Loucy (cell line): ENCODE results near the gene ZFP1.

Source experiments
- H2AFZ ChIP-seq: fragments of 200-600 bp; sonication (generic); 2 replicates; pipeline ENCODE4 v1.6.0; 2016; ENCODE audit warnings: antibody characterized with exemption, mild to moderate bottlenecking, low read length, moderate library complexity
- H3F3A ChIP-seq: fragments of 200-600 bp; 2 replicates; pipeline ENCODE4 v1.6.0; 2016; ENCODE audit warnings: antibody characterized with exemption, low read depth, mild to moderate bottlenecking
- H3K27me3 ChIP-seq: fragments of 200-600 bp; sonication (generic); 2 replicates; pipeline ENCODE4 v1.6.1; 2014; ENCODE audit warnings: low read length, mild to moderate bottlenecking; ENCODE audit not compliant: insufficient read depth, poor library complexity, severe bottlenecking
- H3K36me3 ChIP-seq: fragments of 200-600 bp; sonication (generic); 2 replicates; pipeline ENCODE4 v1.6.1; 2016; ENCODE audit warnings: low read length; ENCODE audit not compliant: insufficient read depth
- H3K4me1 ChIP-seq: fragments of 200-600 bp; sonication (generic); 2 replicates; pipeline ENCODE4 v1.5.1; 2014; ENCODE audit warnings: low read length, mild to moderate bottlenecking; ENCODE audit not compliant: insufficient read depth, poor library complexity, severe bottlenecking
- H3K4me2 ChIP-seq: fragments of 200-600 bp; sonication (generic); 2 replicates; pipeline ENCODE4 v1.6.0; 2014; ENCODE audit warnings: antibody characterized with exemption, low read length, low read depth, mild to moderate bottlenecking; ENCODE audit not compliant: poor library complexity, severe bottlenecking
- H3K4me3 ChIP-seq: fragments of 200-600 bp; sonication (generic); 2 replicates; pipeline ENCODE4 v1.5.1; 2014; ENCODE audit warnings: low read length, mild to moderate bottlenecking, mixed read lengths; ENCODE audit not compliant: poor library complexity, severe bottlenecking
- H3K79me2 ChIP-seq: fragments of 200-600 bp; sonication (generic); 2 replicates; pipeline ENCODE4 v1.6.1; 2014; ENCODE audit warnings: low read length; ENCODE audit not compliant: insufficient read depth
- H3K9ac ChIP-seq: fragments of 200-600 bp; sonication (generic); 2 replicates; pipeline ENCODE4 v1.6.0; 2014; ENCODE audit warnings: mild to moderate bottlenecking, low read depth, low read length, moderate library complexity; ENCODE audit not compliant: poor library complexity, severe bottlenecking
- H3K9me2 ChIP-seq: fragments of 200-600 bp; sonication (generic); replicated peaks from 2 replicates; pipeline ENCODE4 v1.6.1; 2016; ENCODE audit warnings: low read depth, low read length, mixed read lengths
- H3K9me3 ChIP-seq: fragments of 200-600 bp; sonication (generic); 2 replicates; pipeline ENCODE4 v1.6.1; 2014; ENCODE audit warnings: mild to moderate bottlenecking, antibody characterized with exemption, low read length, low read depth; ENCODE audit not compliant: insufficient read depth
- H4K20me1 ChIP-seq: fragments of 200-600 bp; sonication (generic); 2 replicates; pipeline ENCODE4 v1.6.0; 2014; ENCODE audit warnings: antibody characterized with exemption, low read length, mild to moderate bottlenecking; ENCODE audit not compliant: insufficient read depth, poor library complexity, severe bottlenecking
- CTCF ChIP-seq: fragments of 200-600 bp; sonication (generic); conservative IDR thresholded peaks from 2 replicates; pipeline ENCODE4 v1.5.1; 2014; ENCODE audit warnings: mild to moderate bottlenecking, antibody characterized with exemption, low read length
- EZH2phosphoT487 ChIP-seq: fragments of 200-600 bp; IDR thresholded peaks from 2 replicates; pipeline ENCODE4 v1.6.1; 2018; ENCODE audit warnings: antibody characterized with exemption, mild to moderate bottlenecking, moderate library complexity, borderline replicate concordance

Gene ZFP1

DNA sequence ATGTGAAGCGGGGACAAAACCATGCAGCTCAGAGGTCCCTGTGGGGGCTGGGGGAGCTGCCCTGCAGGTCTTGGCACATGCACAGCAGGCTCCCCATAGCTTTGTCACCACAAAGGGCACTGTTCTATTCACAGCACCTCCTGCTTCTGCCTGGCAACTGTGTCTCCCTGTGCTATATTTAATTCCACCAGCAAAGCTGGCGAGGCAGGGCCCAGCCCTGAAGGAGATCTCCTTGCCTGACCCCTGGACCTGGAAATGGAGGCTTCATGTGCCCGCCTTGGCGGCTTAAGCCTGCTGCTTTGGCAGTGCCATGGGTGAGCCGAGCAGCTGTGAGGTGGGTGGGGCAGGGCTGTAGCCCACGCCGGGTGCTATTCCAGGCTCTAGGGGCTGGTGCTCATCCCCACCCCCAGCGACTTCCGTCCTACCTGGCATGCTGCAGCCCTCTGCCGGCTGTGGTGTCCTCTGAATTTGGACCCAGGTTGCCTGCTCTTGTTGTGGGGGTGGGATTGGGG, 38.5 kb upstream of the ZFP1 start:
- peak overlapping the region; percentile 74 for H3K4me3 ChIP-seq

GRCh38 chr16:75110637-75111513, 37.4 kb upstream of the ZFP1 start:
- Histone ChIP-seq H3K9ac (peak overlapping the region; percentile 97), H3K79me2 (peaks cover 67% of the 10 kb centered on the region), H3K4me3 (peak overlapping the region; percentile 74), H3F3A (peaks cover 18% of the 10 kb centered on the region), H3K4me1 (peaks cover 57% of the 10 kb centered on the region), H3K4me2 (peak overlapping the region; percentile 95), H2AFZ (no peak overlapping the region), H3K9me2 (no peaks in the 10 kb centered on the region), H3K27me3 (no peaks in the 10 kb centered on the region), H4K20me1 (peaks cover 13% of the 10 kb centered on the region), H3K36me3 (peaks cover 27% of the 10 kb centered on the region; the same call in 1 of the 2 replicates), H3K9me3 (no peaks in the 10 kb centered on the region)
- TF ChIP-seq EZH2phosphoT487 (no peak), CTCF (peak; percentile 82)

More for the DNA sequence above, 38.5 kb upstream of the ZFP1 start:
- H3K9ac ChIP-seq, result peak overlapping the region; percentile 97
- no peak overlapping the region for H2AFZ ChIP-seq
- no peaks in the 10 kb centered on the region for H3K27me3 ChIP-seq
- peaks cover 78% of the 10 kb centered on the region for H3K79me2 ChIP-seq
- no peaks in the 10 kb centered on the region for H3K9me2 ChIP-seq
- TF ChIP-seq CTCF, result 0 out of 2 replicates have a peak, but pooled peaks have one; percentile 13
- TF ChIP-seq EZH2phosphoT487, result no peak
- H3K36me3 ChIP-seq, result peaks cover 38% of the 10 kb centered on the region; the same call in 1 of the 2 replicates
- H3F3A ChIP-seq, result peaks cover 18% of the 10 kb centered on the region
- H3K9me3 ChIP-seq, result no peaks in the 10 kb centered on the region
- peak overlapping the region; percentile 95 for H3K4me2 ChIP-seq
- H4K20me1 ChIP-seq, result peaks cover 14% of the 10 kb centered on the region
- H3K4me1 ChIP-seq, result peaks cover 68% of the 10 kb centered on the region

- TF ChIP-seq EZH2phosphoT487, result no peak
- peak; percentile 2; the same call in 1 of the 2 replicates for TF ChIP-seq CTCF
- H3K9me3 ChIP-seq, result no peaks in the 10 kb centered on the region
- no peaks in the 10 kb centered on the region for H3K9me2 ChIP-seq
- H3K9ac ChIP-seq, result peak overlapping the region; percentile 97
- peaks cover 20% of the 10 kb centered on the region; the same call in 1 of the 2 replicates for H3K36me3 ChIP-seq
- peaks cover 13% of the 10 kb centered on the region for H4K20me1 ChIP-seq
- no peak overlapping the region for H2AFZ ChIP-seq
- no peaks in the 10 kb centered on the region for H3K27me3 ChIP-seq
- peaks cover 51% of the 10 kb centered on the region for H3K4me1 ChIP-seq
- H3K4me3 ChIP-seq, result peak overlapping the region; percentile 74
- H3K79me2 ChIP-seq, result peaks cover 60% of the 10 kb centered on the region
- H3F3A ChIP-seq, result peaks cover 18% of the 10 kb centered on the region
- H3K4me2 ChIP-seq, result peak overlapping the region; percentile 95
Measured at GRCh38 chr16:75111514-75111940, 36.8 kb upstream of the ZFP1 start.
